GM18867 (cell line): Measurements from ENCODE around the gene CEP164.
A peak's percentile ranks its signal among the peaks of the same experiment; 100 is the strongest.

Source experiments
- ATAC-seq: cut with Tn5 transposase; IDR thresholded peaks from one replicate; pipeline ENCODE4 v1.9.1; 2021; ENCODE audit warnings: mild to moderate bottlenecking, moderate library complexity; ENCODE audit not compliant: unreplicated experiment

CEP164 gene

GRCh38 chr11:117327567-117328374 is at the start of gene CEP164:
CEP164 (plus strand) TSS chr11:117327854; CDS start chr11:117338587, 10,733 bp downstream.
- ATAC-seq: peak; percentile 93

GRCh38 chr11:117278347-117278746 is 49.3 kb upstream of the CEP164 start:
- no peak for ATAC-seq

- ATAC-seq: no peak
Observed at GRCh38 chr11:117279711-117280376, 47.8 kb upstream of the CEP164 start.

- ATAC-seq: no peak
Observed at GRCh38 chr11:117281159-117281558, 46.5 kb upstream of the CEP164 start.

GRCh38 chr11:117281869-117282268 is 45.8 kb upstream of the CEP164 start:
- no peak for ATAC-seq

- ATAC-seq: no peak
Observed at GRCh38 chr11:117282956-117283355, 44.7 kb upstream of the CEP164 start.

- ATAC-seq: no peak
Observed at GRCh38 chr11:117284053-117284452, 43.6 kb upstream of the CEP164 start.

GRCh38 chr11:117286588-117286987 is 41.1 kb upstream of the CEP164 start:
- no peak for ATAC-seq

- no peak for ATAC-seq
Observed at GRCh38 chr11:117287668-117288067, 40.0 kb upstream of the CEP164 start.

GRCh38 chr11:117289795-117290194 is 37.9 kb upstream of the CEP164 start:
- ATAC-seq: no peak

GRCh38 chr11:117290809-117291396 is 36.8 kb upstream of the CEP164 start, which contains the start of gene BACE1-AS:
BACE1-AS (plus strand) TSS chr11:117291346.
- no peak for ATAC-seq

GRCh38 chr11:117292616-117293015 is 35.0 kb upstream of the CEP164 start:
- no peak for ATAC-seq

GRCh38 chr11:117295438-117296137 is 32.1 kb upstream of the CEP164 start:
- ATAC-seq: no peak

GRCh38 chr11:117296881-117297280 is 30.8 kb upstream of the CEP164 start:
- no peak for ATAC-seq

GRCh38 chr11:117298195-117298594 is 29.5 kb upstream of the CEP164 start:
- no peak for ATAC-seq

GRCh38 chr11:117299351-117300282 is 28.0 kb upstream of the CEP164 start:
- ATAC-seq: no peak

GRCh38 chr11:117300283-117300663 is 27.4 kb upstream of the CEP164 start:
- ATAC-seq: no peak

GRCh38 chr11:117300773-117301172 is 26.9 kb upstream of the CEP164 start:
- no peak for ATAC-seq

GRCh38 chr11:117302228-117302627 is 25.4 kb upstream of the CEP164 start:
- no peak for ATAC-seq

- no peak for ATAC-seq
Observed at GRCh38 chr11:117303101-117303500, 24.6 kb upstream of the CEP164 start.
